Measurements from ENCODE around the gene SLC25A46. TPM values are rescaled to one million over a fixed set of nuclear protein-coding genes. Genes with fewer than 3 reads are reported as not detected.
"Not testable (repeated sequence)": the region's sequence is repeated elsewhere in the genome, so short reads cannot be mapped to it uniquely, and the experiment has no call there.

Gene SLC25A46
- total RNA-seq, 1 experiment from 2014 or later, result 75.2 TPM

DNA sequence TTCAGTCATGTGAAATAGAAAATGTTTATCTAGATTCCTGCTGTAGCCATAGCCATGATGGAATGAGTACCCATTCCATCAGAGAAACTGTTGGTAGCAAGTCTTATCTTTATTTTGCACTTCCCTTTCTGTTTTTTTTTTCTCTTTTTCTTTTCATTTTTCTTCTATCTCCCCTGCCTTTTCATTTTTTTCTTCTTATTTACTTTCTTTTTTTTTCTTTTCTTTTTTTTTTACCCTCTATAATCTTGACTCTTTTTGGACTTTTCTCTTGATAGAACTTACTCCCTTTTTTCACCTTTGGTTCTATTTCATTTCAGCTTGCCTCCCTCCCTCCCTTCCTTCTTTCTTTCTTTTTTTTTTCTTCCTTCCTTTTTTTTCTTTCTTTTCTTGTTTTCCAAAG is 15.4 kb downstream of the SLC25A46 start:
- no peak for DNase-seq (ENCODE audit: low read depth)

DNA sequence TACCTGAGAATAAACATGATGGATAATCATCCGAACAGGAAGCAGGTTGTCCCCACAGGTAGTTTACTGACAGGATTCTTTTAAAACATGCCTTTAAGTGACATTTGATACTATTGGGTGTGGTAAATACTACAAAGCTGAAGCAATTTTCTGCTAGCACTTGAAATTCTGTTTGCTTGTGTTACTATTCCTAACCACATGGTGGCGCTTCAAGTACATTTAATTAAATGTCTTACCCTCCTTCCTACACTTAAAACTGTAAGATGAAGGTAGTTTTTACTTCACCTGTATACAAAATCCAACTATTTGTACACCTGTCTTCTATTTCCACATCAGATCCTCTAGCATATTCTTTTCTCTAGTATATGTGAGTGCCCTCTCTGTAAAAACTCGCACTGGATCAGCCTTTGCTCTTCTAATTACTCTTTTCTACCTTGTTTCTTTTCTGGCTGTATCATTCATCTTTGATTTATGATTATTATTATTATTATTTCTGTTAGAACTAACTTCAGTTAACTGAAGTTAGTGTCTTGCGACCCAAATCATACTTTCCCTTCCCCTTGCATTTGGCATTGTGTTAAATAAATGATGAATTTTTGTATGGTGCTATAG is 18.4 kb downstream of the SLC25A46 start:
- peak; percentile 31 for DNase-seq (ENCODE audit: low read depth)

DNA sequence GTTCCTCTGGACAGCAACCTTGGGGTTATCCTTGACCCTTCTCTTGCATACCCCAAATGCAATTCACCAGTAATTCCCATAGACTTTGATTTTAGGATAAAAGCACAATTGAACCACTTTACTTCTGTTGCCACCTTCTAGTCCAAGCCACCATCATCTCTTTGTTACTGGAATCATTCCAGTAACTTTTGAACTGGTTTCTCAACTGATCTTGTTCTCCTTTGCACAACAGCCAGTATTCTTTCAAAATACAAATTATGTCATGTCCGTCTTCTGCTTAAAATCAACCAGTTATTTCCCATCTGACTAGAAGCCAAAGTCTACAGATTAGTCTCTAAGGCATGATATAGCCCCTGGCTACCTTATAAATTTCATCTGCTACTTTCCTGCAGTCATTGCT is 21.4 kb downstream of the SLC25A46 start:
- DNase-seq (ENCODE audit: low read depth), result no peak

DNA sequence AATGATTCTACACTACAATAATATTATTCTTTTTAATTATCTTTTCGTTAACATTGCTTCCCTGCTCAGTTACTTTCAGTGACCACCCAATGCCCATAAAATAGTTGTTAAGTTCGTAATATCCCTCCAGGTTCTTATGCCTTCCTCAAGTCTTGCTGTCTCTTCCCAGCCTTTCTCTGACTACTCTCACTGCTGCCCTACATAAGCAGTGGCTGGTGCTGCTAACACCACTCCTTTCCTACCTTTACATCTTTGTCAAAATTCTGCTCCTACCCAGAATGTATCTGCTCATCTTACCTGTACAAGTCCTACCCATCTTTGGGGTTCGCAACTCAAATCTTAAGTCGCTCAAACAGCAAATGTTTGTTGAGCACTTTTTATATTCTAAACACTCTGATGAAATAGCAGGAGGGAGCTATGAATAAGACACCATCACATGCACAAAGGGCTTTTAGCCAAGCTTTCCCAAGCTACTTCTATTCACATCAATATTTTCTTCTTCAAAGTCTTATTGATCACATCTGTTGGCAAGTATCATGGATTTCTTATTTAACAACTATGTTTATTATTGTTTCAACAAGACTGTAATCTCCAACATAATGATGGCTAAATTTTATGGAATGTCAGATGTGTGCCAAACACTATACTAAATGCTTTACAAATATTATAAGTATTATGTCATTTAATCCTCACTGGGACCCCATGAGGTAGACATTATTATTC is 29.5 kb downstream of the SLC25A46 start:
- DNase-seq (ENCODE audit: low read depth), result peak; percentile 7

DNA sequence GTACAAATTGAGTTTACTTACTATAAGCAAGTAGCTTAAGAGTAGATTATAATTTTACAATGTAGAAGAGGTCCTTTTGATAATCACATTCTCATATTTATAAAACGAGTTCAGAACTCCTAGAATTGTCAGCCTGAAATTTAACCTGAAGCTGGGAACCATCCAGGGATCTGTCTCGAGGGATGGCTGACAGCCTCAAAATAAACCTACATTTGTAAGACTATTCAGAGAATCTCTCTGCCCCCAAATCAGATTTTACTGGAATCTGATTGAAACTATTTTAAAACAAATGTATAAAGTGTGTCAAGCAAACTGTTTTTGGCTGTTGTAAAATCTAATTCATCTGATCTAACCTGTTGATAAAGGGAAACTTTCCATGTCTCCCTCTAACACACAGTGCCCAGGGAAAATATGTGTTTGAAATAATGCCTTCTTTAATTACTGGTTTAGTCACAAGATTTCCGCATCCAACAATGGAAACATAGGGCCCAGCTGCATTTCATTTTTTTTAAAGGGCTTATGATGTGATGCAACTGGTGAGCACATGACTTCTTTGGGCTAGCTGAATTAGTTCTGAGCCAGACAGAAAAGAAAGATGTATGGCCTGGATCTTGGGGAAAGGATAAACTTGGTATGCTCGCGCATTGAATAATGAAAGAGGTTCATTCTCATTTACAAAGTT is 30.3 kb downstream of the SLC25A46 start:
- DNase-seq (ENCODE audit: low read depth), result peak; percentile 69

DNA sequence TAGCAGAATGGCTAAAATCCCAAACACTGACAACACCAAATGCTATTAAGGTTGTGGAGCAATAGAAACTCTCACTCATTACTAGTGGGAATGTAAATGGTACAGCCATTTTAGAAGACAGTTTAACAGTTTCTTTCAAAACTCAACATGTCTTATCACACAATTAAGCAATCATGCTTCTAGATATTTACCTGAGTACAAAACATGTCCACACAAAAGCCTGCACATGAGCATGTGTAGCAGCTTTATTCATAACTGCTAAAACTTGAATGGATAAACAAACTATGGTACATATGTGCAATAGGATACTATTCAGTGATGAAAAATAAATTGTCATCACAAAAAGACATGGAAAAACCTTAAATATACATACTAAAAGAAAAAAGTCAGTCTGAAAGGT is 31.5 kb downstream of the SLC25A46 start:
- DNase-seq (ENCODE audit: low read depth), result no peak

DNA sequence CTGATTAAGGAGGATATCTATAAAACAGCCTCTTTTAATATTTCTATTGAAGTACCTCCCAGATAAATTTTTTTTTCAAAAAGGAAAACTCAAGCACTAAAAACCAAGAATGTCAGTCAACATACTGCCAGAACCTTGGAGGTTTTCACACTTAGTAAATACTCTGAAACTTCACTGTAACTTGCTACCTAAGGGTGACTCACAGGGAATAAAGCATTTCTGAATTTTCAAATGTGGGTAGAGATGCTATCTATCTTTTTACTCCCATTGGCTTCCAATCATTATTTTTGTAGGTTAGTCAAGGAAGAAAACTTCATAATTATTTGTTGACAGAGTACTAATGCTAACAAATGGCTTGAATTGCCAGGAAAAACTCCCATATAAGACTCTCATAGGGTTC is 46.1 kb downstream of the SLC25A46 start:
- DNase-seq (ENCODE audit: low read depth), result peak; percentile 44

DNA sequence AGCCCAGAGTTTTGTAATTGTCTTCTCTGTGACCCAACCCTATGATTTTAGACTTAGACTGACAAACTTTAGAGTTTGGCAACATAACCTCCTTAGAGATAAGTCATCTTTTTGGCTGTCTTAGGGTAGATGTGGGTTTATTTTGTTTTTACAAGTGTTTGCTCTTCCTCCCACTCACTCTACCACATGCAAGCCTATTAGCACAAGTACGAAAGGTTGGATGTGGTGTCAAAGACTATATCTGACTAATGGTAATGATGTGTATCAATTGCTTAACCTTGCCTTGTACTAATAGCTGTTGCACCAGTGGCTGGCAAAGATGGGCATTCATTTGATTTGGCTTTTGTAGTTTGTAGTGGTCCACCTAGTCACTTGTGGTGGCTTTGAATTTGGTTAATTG is 46.5 kb downstream of the SLC25A46 start:
- DNase-seq (ENCODE audit: low read depth), result peak; percentile 90

DNA sequence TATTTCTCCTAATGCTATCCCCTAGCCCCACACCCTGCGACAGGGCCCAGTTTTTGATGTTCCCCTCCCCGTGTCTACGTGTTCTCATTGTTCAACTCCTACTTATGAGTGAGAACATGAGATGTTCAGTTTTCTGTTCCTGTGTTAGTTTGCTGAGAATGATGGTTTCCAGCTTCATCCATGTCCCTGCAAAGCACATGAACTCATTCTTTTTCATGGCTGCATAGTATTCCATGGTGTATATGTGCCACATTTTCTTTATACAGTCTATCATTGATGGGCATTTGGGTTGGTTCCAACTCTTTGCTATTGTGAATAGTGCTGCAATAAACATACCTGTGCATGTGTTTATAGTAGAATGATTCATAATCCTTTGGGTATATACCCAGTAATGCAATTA is 49.2 kb downstream of the SLC25A46 start:
- DNase-seq (ENCODE audit: low read depth), result not testable (repeated sequence)

DNA sequence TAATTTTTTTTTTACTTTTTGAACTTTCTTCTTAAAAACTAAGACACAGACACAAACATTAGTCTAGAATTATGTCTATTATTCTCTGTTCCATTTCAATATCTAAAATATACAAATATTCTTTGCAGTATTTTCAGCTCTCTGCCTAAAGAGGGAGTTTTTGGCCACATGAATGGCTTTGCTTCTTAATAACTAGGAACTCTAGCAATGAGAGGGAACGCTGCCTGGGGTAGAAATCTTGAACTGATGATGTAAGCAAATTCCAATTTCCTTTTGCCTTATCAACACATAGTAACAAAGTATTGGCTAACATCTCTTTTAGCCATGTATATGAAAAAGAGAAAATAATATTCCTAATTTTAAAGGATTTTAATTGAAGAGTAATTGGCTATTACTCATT is 51.9 kb downstream of the SLC25A46 start:
- peak; percentile 68 for DNase-seq (ENCODE audit: low read depth)

DNA sequence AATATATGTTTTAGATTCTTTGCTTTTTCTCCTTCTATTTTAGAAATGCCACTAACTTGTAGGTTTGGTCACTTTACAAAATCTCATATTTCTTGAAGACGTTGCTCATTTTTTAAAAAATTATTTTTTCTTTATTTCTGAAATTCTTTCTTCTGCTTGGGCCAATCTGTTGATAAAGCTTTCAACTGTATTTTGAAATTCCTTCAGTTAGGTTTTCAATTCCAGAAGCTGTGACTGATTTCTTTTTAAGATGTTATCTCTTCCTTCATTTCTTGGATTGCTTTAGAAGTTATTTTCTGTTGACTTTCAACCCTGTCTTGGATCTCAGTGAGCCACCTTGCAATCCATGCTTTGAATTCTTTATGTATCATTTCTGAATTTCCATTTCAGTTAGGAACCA is 64.2 kb downstream of the SLC25A46 start:
- DNase-seq (ENCODE audit: low read depth), result no peak

DNA sequence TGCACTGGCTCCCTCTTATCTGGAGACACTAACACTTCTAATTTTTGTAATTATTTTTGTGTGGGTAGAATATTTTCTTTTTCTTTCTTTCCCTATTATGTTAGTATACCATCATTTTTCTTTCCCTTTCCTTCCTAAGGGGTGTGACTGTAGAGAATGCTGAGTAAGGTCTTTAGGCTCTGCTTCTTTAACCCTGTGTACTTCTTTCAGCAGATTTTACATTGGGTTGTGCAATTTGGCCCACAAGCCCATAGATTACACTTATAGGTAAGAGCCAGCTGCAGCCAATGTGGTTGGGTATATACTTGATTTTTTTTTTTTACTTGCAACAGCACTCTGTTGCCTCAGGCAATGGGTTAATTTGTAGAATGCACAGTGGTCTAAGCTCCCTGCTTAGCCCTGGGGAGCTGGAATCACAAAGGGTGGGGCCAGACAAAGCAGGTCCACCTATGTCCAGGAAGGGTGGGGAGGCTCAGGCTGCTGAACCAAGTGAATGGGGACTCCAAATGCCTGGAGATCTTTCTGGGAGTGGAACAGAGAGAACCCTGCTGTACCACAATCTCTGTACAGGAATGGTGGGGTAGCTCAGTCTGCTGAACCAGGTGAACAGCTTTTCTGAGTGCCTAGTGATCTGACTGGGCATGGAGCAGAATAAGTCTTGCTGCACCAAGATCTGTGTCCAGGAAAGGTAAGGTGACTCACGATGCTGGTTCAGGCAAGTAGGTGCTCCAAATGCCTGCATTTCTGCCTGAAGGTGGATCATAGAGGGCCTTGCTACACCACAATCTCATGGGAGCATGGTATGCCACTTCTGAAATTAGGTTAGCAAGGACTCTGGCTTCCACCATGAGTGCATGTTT is 64.9 kb downstream of the SLC25A46 start:
- no peak for DNase-seq (ENCODE audit: low read depth)

DNA sequence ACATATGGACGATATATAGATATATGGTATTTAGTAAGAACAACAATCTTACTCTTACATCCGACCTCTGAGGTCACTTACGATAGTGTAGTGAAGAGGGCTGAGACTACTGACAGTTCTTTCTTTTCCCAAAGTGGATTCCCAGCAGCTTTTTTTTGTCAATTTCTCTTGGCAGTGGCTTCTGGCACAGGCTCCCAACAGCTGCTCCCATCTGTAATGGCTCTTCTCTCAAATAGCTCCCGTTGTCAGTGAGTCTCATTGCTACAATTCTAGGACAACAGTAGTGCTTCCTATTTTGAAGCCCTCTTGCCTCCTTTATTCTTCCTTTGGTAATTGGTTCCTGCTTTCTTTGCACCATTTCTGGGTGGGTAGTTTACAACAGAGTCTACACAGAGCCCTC is 68.4 kb downstream of the SLC25A46 start:
- peak; percentile 88 for DNase-seq (ENCODE audit: low read depth)

DNA sequence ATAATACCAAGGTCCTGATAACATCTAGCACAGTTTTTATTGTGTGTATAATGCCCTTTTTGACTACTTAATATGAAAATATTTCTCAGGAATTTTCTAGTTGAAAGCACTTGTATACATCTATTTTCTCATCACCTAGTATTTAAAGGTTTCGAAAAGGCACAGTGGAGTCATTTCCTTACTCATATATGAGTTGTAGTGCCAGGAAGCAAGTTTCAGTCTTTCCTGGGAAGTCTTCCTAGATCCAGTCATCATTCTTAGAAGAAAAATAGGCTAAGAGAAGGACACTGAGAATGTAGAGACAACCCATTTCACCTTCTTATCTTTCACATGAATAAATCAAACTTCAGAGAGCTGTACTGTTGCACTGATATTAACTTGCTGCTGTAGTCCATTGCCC is 70.2 kb downstream of the SLC25A46 start:
- no peak for DNase-seq (ENCODE audit: low read depth)

Other genes starting within 250 kb of the SLC25A46 start
- 1.1 and 1.3 TPM in 2 replicates for gene TMEM232, start 12.3 kb upstream of the SLC25A46 start, total RNA-seq (2014; rRNA removed)